Mammary epithelial cell (primary cell): ENCODE data around the gene IDUA.

Source experiments
- EZH2 ChIP-seq: IDR thresholded peaks from 2 replicates; pipeline ENCODE4 v1.6.1; 2012; ENCODE audit warnings: low read length, inconsistent platforms, borderline replicate concordance
- TF ChIP-seq, protein P1 (sequence below), 2 donors: IDR thresholded peaks in 1 of 2; conservative IDR thresholded peaks in 1 of 2; 2 replicates each; pipeline ENCODE4 v1.5.1; 2011 to 2012; ENCODE audit warnings: inconsistent platforms in 2 of 2, low read length in 2 of 2, mild to moderate bottlenecking in 2 of 2, control low read depth in 1 of 2, low read depth in 1 of 2; ENCODE audit not compliant: insufficient read depth in 1 of 2; ENCODE audit errors: extremely low read depth in 1 of 2

- no peak for TF ChIP-seq EZH2
- TF ChIP-seq, protein P1, sequence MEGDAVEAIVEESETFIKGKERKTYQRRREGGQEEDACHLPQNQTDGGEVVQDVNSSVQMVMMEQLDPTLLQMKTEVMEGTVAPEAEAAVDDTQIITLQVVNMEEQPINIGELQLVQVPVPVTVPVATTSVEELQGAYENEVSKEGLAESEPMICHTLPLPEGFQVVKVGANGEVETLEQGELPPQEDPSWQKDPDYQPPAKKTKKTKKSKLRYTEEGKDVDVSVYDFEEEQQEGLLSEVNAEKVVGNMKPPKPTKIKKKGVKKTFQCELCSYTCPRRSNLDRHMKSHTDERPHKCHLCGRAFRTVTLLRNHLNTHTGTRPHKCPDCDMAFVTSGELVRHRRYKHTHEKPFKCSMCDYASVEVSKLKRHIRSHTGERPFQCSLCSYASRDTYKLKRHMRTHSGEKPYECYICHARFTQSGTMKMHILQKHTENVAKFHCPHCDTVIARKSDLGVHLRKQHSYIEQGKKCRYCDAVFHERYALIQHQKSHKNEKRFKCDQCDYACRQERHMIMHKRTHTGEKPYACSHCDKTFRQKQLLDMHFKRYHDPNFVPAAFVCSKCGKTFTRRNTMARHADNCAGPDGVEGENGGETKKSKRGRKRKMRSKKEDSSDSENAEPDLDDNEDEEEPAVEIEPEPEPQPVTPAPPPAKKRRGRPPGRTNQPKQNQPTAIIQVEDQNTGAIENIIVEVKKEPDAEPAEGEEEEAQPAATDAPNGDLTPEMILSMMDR (conservative IDR thresholded peaks at IDR 0.05 in 1 of 2, IDR thresholded peaks at IDR 0.05 in 1 of 2; ENCODE audit: extremely low read depth in 1 of 2, insufficient read depth in 1 of 2, low read depth in 1 of 2, low read length in 2 of 2) = no peak
These were observed 18.0 kb upstream of the IDUA start for GRCh38 chr4:968621-969394.
